BJ (cell line): ENCODE results near the gene ZBTB42. TPM values are rescaled to one million over a fixed set of nuclear protein-coding genes. Genes with fewer than 3 reads are reported as not detected.

Experiments
- CTCF ChIA-PET: fragments of 350-600 bp; formaldehyde crosslinking; extraction: SDS; loops from one replicate; lab custom pipeline; 2021; ENCODE audit warnings: antibody characterized with exemption, inconsistent platforms; lab: Yijun Ruan, JAX
- POLR2A ChIA-PET: fragments of 300-600 bp; sonication (Branson Sonifier 250); formaldehyde crosslinking; extraction: SDS; loops from one replicate; lab custom pipeline; 2021; ENCODE audit warnings: antibody characterized with exemption; lab: Charles Lee
- DNase-seq: peaks from one replicate; pipeline ENCODE4 v3.0.0-alpha.2; 2011; ENCODE audit warnings: low read depth
- H3K27me3 ChIP-seq: 2 replicates; pipeline ENCODE4 v1.6.0; 2011; ENCODE audit warnings: low read length; ENCODE audit not compliant: control insufficient read depth, insufficient read depth
- H3K36me3 ChIP-seq: 2 replicates; pipeline ENCODE4 v1.5.1; 2011; ENCODE audit warnings: low read length; ENCODE audit not compliant: control insufficient read depth, insufficient read depth
- H3K4me3 ChIP-seq: 2 replicates; pipeline ENCODE4 v1.5.1; 2011; ENCODE audit warnings: low read depth, mild to moderate bottlenecking, control low read depth, low read length
- CTCF ChIP-seq: IDR thresholded peaks from 2 replicates; pipeline ENCODE4 v1.5.1; 2011; ENCODE audit warnings: low read depth, mild to moderate bottlenecking, control low read depth, inconsistent platforms, low read length, moderate library complexity; ENCODE audit not compliant: insufficient read depth
- polyA plus RNA-seq: library from polyadenylated mRNA; depleted of rRNA; stranded (reverse); fragments of >200 nt; gene quantifications from 2 replicates; pipeline ENCODE4 v1.2.3, GENCODE V29; 2011

Gene ZBTB42
- polyA plus RNA-seq, 1 experiment = 2.7 TPM

- H3K36me3 ChIP-seq = peaks cover 44% of the 10 kb centered on the region
- no peaks in the 10 kb centered on the region for H3K27me3 ChIP-seq
- ChIA-PET CTCF (interaction anchor here (1.0 to 6.3 kb wide), 4 partner anchors 9 to 55 kb away, joined by 3 to 76 read pairs (median 19); no protein-coding TSS in a partner anchor), POLR2A (no interaction called here)
- TF ChIP-seq CTCF = no peak
- H3K4me3 ChIP-seq = no peak overlapping the region
- DNase-seq = no peak
Observed at GRCh38 chr14:104771918-104772706, 28.8 kb upstream of the ZBTB42 start.

- no peak for TF ChIP-seq CTCF
- H3K36me3 ChIP-seq = peaks cover 44% of the 10 kb centered on the region
Observed at GRCh38 chr14:104772707-104773504, 28.0 kb upstream of the ZBTB42 start.

GRCh38 chr14:104773505-104774452, 27.1 kb upstream of the ZBTB42 start:
- DNase-seq = no peak
- CTCF ChIA-PET = interaction anchor here (1.1 kb wide), 1 partner anchor 21 kb away, joined by 3 read pairs; the partner anchor contains the start of gene SIVA1
- no peak for TF ChIP-seq CTCF
- H3K27me3 ChIP-seq = no peaks in the 10 kb centered on the region
- peaks cover 44% of the 10 kb centered on the region for H3K36me3 ChIP-seq
- H3K4me3 ChIP-seq = no peak overlapping the region
- POLR2A ChIA-PET = no interaction called here

More at GRCh38 chr14:104772707-104773504, 28.0 kb upstream of the ZBTB42 start:
- no peak for DNase-seq
- Histone ChIP-seq H3K4me3 (no peak overlapping the region), H3K27me3 (no peaks in the 10 kb centered on the region)
- ChIA-PET POLR2A (no interaction called here), CTCF (interaction anchor here (1.1 kb wide), 1 partner anchor 20 kb away, joined by 3 read pairs; the partner anchor contains the start of gene SIVA1)

DNA sequence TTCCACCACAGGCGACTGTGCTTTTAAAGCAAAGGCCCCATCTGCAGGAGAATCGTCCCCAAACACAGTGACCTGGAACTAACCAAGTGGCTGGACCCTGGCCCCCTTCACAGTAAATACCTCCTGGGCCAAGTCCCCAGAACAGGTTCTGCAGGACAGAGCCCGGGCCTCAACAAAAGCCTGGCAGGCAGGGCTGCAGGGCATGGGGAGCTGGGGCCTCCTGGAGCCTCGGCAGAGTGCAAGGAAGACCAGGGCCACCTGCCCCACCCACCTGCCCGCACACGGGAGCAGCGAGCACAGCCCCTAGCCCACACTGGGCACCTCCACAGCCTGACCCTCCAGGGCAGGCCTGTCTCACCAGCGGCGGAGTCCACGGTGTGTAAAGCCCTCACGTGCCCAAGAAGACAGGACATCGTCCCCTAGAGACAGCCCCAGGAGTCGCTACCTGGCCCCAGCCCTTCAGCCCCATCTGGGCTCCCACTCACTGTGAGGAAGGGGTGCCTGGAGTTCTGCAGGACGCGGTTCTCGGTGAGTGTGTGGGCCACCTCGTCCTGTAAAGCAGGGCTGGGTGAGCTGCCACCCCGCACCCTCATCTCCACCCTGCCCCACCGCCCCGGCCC, 26.3 kb upstream of the ZBTB42 start:
- POLR2A ChIA-PET = no interaction called here
- CTCF ChIA-PET = interaction anchor here (0.6 to 1.5 kb wide), 3 partner anchors 11 to 52 kb away, joined by 3 to 4 read pairs (median 3); no protein-coding TSS in a partner anchor

More for the DNA sequence above, 26.3 kb upstream of the ZBTB42 start:
- DNase-seq = no peak
- Histone ChIP-seq H3K36me3 (peaks cover 48% of the 10 kb centered on the region), H3K4me3 (no peak overlapping the region), H3K27me3 (no peaks in the 10 kb centered on the region)
- no peak for TF ChIP-seq CTCF
